K562 (cell line): ENCODE results near the gene SSH3. TPM values are rescaled to one million over a fixed set of nuclear protein-coding genes. Genes with fewer than 3 reads are reported as not detected.

ENCODE experiments used
- ATAC-seq: fragments of 200-7000 bp; cut with Tn5 transposase; 3 replicates; pipeline ENCODE4 v1.9.1; 2020; ENCODE audit warnings: moderate library complexity
- BruUV-seq: library from RNA; stranded (reverse); fragments of 400-500 nt; replicated peaks from 2 replicates; lab custom pipeline; 2021; lab: Mats Ljungman, UMichigan
- CTCF ChIA-PET: fragments of 300-600 bp; formaldehyde crosslinking; extraction: SDS; loops from one replicate; lab custom pipeline; 2021; ENCODE audit warnings: low intra/inter-chr PET ratio; lab: Yijun Ruan, JAX
- POLR2A ChIA-PET: fragments of 300-600, 350-650 bp; sonication (Branson Sonifier 250); formaldehyde crosslinking; extraction: SDS; loops from one replicate; lab custom pipeline; 2021; ENCODE audit warnings: antibody characterized with exemption, inconsistent platforms; lab: Yijun Ruan, JAX
- DNase-seq, 4 experiments: peaks; one replicate each; pipeline versions ENCODE4 v3.0.0 to v3.0.0-alpha.2; 2011 to 2018; ENCODE audit warnings: low spot score in 3 of 4, mixed read lengths in 3 of 4; ENCODE audit errors: extremely low read depth in 1 of 4
- FAIRE-seq: peaks from 2 replicates; lab custom pipeline; 2011; peaks lifted over from hg19 to GRCh38; lab: Jason Lieb, UNC
- H2AFZ ChIP-seq: 2 replicates; pipeline ENCODE4 v1.6.0; 2011; ENCODE audit warnings: low read depth, low read length, control low read depth, inconsistent platforms
- H3K27ac ChIP-seq: fragments of 200-600 bp; 3 replicates; pipeline ENCODE4 v1.8.0; 2011; ENCODE audit warnings: low read depth, mild to moderate bottlenecking, control low read depth, inconsistent platforms, low read length, moderate library complexity, mixed read lengths; ENCODE audit errors: extremely low read depth
- H3K27me3 ChIP-seq, 2 experiments: fragments of 300-600 bp in 1 of 2; 2 replicates in 1 of 2; 3 replicates in 1 of 2; pipeline versions ENCODE4 v1.6.0 to v1.8.0; 2011; ENCODE audit warnings: inconsistent platforms in 2 of 2, low read length in 2 of 2, mild to moderate bottlenecking in 1 of 2, mixed read lengths in 1 of 2, moderate library complexity in 1 of 2; ENCODE audit not compliant: control insufficient read depth in 2 of 2, insufficient read depth in 2 of 2
- H3K36me3 ChIP-seq: fragments of 300-600 bp; 3 replicates; pipeline ENCODE4 v1.8.0; 2011; ENCODE audit warnings: mild to moderate bottlenecking, low read length, inconsistent platforms; ENCODE audit not compliant: control insufficient read depth, insufficient read depth
- H3K4me1 ChIP-seq, 2 experiments: fragments of 200-600 bp in 1 of 2; replicated peaks in 1 of 2; 2 replicates in 1 of 2; 3 replicates in 1 of 2; pipeline versions ENCODE4 v1.5.1 to v1.8.0; 2011; ENCODE audit warnings: inconsistent platforms in 2 of 2, low read length in 2 of 2, mild to moderate bottlenecking in 1 of 2, mixed read lengths in 1 of 2, moderate library complexity in 1 of 2; ENCODE audit not compliant: control insufficient read depth in 2 of 2, insufficient read depth in 2 of 2
- H3K4me2 ChIP-seq: 2 replicates; pipeline ENCODE4 v1.6.1; 2011; ENCODE audit warnings: low read length, control low read depth, inconsistent platforms, mixed read lengths; ENCODE audit not compliant: insufficient read depth
- H3K4me3 ChIP-seq: fragments of 200-600 bp; sonication (generic), shearing (Covaris generic); 2 replicates; pipeline ENCODE4 v1.5.1; 2016; ENCODE audit warnings: control low read depth, inconsistent platforms
- H3K79me2 ChIP-seq: fragments of 200-600 bp; 3 replicates; pipeline ENCODE4 v1.8.0; 2011; ENCODE audit warnings: low read length, inconsistent platforms; ENCODE audit not compliant: control insufficient read depth, insufficient read depth
- H3K9ac ChIP-seq, 2 experiments: 2 replicates each; pipeline versions ENCODE4 v1.6.0 to v1.6.1; 2011; ENCODE audit warnings: low read depth in 2 of 2, low read length in 2 of 2, control low read depth in 1 of 2, inconsistent platforms in 1 of 2, mild to moderate bottlenecking in 1 of 2, mixed read lengths in 1 of 2; ENCODE audit not compliant: insufficient read depth in 1 of 2
- H3K9me1 ChIP-seq: one replicate; pipeline ENCODE4 v1.6.0; 2011; ENCODE audit warnings: inconsistent platforms, mild to moderate bottlenecking, low read length, moderate library complexity; ENCODE audit not compliant: control insufficient read depth, insufficient read depth
- H3K9me3 ChIP-seq: replicated peaks from 2 replicates; pipeline ENCODE4 v1.5.1; 2011; ENCODE audit warnings: low read depth, low read length, inconsistent platforms; ENCODE audit not compliant: control insufficient read depth, insufficient read depth
- H4K20me1 ChIP-seq: replicated peaks from 2 replicates; pipeline ENCODE4 v1.6.1; 2011; ENCODE audit warnings: low read length, inconsistent platforms, mixed read lengths; ENCODE audit not compliant: control insufficient read depth, insufficient read depth
- POLR2G ChIP-seq: fragments of 200-400 bp; formaldehyde crosslinking; IDR thresholded peaks from 2 replicates; pipeline ENCODE4 v1.6.1; 2017; ENCODE audit warnings: low read depth, mild to moderate bottlenecking, antibody characterized with exemption, low read length, moderate library complexity
- RBFOX2 ChIP-seq: fragments of 200-400 bp; formaldehyde crosslinking; IDR thresholded peaks from 2 replicates; pipeline ENCODE4 v1.6.1; 2017; ENCODE audit warnings: low read depth, mild to moderate bottlenecking, low read length, moderate library complexity
- RBM14 ChIP-seq: fragments of 200-400 bp; formaldehyde crosslinking; IDR thresholded peaks from 2 replicates; pipeline ENCODE4 v1.6.1; 2018; ENCODE audit warnings: low read depth, mild to moderate bottlenecking, low read length, moderate library complexity, borderline replicate concordance; ENCODE audit not compliant: insufficient read depth
- WGBS: fragments of 100-300 bp; shearing (Covaris generic); methylation state at CpG from one replicate; pipeline ENCODE4 v1.1.6; 2016; ENCODE audit warnings: low coverage, mixed read lengths; ENCODE audit not compliant: insufficient coverage; ENCODE audit errors: missing lambda C conversion rate; 5-methylcytosine and 5-hydroxymethylcytosine counted together
- in situ Hi-C: fragments of 300-500 bp; cut with MboI; formaldehyde crosslinking; loops from 4 replicates; pipeline ENCODE4 v1.15.0; 2018; ENCODE audit warnings: inconsistent platforms, mixed read lengths
- intact Hi-C: fragments of 100-400 bp; cut with micrococcal nuclease; formaldehyde crosslinking; loops from 2 replicates; pipeline ENCODE4 v1.14.2; 2022
- polyA plus RNA-seq, 8 experiments: library from polyadenylated mRNA; depleted of rRNA in 4 of 8; stranded (reverse) in 5 of 8; unstranded in 3 of 8; fragments of >200 nt; fragmentation: Nextera tagmentation in 2 of 8; fragmentation: Illumina TruSeq in 1 of 8; extraction: Ambion mirVana in 2 of 8; extraction: Trizol in 1 of 8; gene quantifications; 2 replicates each; pipeline versions ENCODE4 v1.2.1 to v1.2.3, GENCODE V29; 2011 to 2014; ENCODE audit warnings: inconsistent platforms in 1 of 8, missing spikeins in 1 of 8
- total RNA-seq, 7 experiments: library from RNA; depleted of rRNA in 6 of 7; stranded (reverse); fragments of >200 nt in 6 of 7; fragmentation: Illumina TruSeq in 2 of 7; extraction: Trizol in 2 of 7; gene quantifications; 2 replicates each; pipeline versions ENCODE4 v1.2.1 to v1.2.3, GENCODE V29; 2011 to 2021; ENCODE audit warnings: low replicate concordance in 1 of 7

SSH3 gene
- total and polyA plus RNA-seq, 9 of the 15 experiments (the other 6 are each of a cell fraction or from before 2014, with no cell fraction given): 0.07 to 1.0 (median 0.24) TPM; not detected in 3

DNA sequence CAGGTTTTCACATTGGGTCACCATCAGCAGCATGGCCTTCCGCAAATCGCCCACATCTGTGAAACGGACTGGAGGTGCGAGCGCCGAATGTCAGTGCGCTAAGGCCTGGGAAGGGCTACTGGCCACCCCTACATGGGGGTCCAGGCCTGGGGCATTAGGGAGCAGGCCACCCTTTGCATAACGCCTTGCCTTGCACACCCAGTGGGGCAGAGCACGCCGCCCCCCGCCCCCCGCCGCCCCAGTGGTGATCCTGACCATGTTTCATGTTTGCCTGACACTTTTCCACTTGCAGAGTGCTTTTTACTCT lies 34.4 kb upstream of the SSH3 start:
- no peak overlapping the region for H3K4me3 ChIP-seq
- ATAC-seq (no peak), FAIRE-seq (no peak), DNase-seq (no peak)
- peak overlapping the region in 1 of 2 experiments; percentile 77; a peak in 2 of 4 replicates for H3K9ac ChIP-seq
- CTCF ChIA-PET: no interaction called here
- peaks cover 20% of the 10 kb centered on the region; the same call in 1 of the 2 replicates for H4K20me1 ChIP-seq
- in situ Hi-C loops: no loop called here
- H3K79me2 ChIP-seq: peaks cover 77% of the 10 kb centered on the region
- no peak overlapping the region for H3K27ac ChIP-seq
- intact Hi-C loops: no loop called here
- H3K4me1 ChIP-seq: peaks cover 34 to 73% of the 10 kb centered on the region in 2 experiments
- TF ChIP-seq RBM14 (no peak), RBFOX2 (peak; percentile 49; the same call in 1 of the 2 replicates), POLR2G (peak; percentile 27; the same call in 1 of the 2 replicates)
- POLR2A ChIA-PET: interaction anchor here (0.6 to 1.6 kb wide), 4 partner anchors 14 to 246 kb away, joined by 3 to 4 read pairs (median 3); no protein-coding TSS in a partner anchor
- H3K36me3 ChIP-seq: peaks cover 62% of the 10 kb centered on the region; the same call in 2 of the 3 replicates
- H3K4me2 ChIP-seq: no peak overlapping the region
- BruUV-seq: no TSS peak
- no peak overlapping the region for H2AFZ ChIP-seq
- H3K27me3 ChIP-seq: no peaks in the 10 kb centered on the region
- peaks cover 7% of the 10 kb centered on the region for H3K9me1 ChIP-seq
- no peaks in the 10 kb centered on the region for H3K9me3 ChIP-seq
- WGBS: 100% methylated on average over 12 of the region's 13 CpGs
